Suppressor macrophage treated with lipopolysaccharide for 1 hour (primary cell): Measurements from ENCODE around the gene SETMAR.
"Not testable (repeated sequence)": the region's sequence is repeated elsewhere in the genome, so short reads cannot be mapped to it uniquely, and the experiment has no call there.

Experiments used
- DNase-seq, 3 donors: peaks; one replicate each; pipeline ENCODE4 v3.0.0-alpha.2; 2020 to 2022

The SETMAR gene

GRCh38 chr3:4314688-4315087 lies 11.5 kb downstream of the SETMAR start:
- peak in 2 of 3 donors; percentile 17 to 38 for DNase-seq

- DNase-seq, result peak; percentile 40 to 67 (median 65)
Observed at GRCh38 chr3:4320096-4320911, 17.1 kb downstream of the SETMAR start.

DNA sequence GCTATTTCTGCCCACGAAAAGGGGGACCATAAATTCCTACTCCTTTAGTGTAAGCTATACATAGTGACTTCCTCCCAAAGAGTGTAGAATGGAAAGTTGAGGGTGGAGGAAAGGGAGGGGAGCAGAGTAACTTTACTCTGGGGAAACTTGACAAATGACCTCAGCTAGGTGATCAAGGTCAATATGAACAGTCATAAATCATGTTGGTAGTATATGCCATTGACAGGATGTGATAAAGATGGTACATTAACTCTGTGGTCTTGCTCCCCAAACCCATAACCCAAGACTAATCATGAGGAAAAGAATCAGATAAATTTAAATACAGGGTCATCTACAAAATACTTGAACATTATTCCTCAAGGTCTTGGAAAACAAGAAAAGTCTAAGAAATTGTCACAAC lies 18.6 kb downstream of the SETMAR start:
- DNase-seq, result no peak

DNA sequence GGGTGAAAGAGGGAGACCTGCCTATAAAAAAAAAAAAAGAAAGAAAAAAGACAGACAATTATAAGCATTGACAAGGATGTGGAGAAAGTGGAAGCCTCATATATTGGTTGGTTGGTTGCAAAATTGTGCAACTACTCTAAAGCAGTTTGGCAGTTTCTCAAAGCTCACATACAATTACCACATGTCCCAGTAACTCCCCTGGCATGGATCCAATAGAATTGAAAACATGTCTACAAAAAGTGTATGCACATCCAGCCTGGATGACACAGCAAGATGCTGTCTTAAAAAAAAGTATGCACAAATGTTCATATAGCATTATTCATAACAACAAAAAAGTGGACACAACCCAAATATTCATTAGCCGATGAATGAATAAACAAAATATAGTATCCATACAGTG lies 19.5 kb downstream of the SETMAR start:
- DNase-seq, result peak; percentile 59 to 70 (median 61)

GRCh38 chr3:4323246-4324027 lies 20.3 kb downstream of the SETMAR start:
- DNase-seq, result no peak

- no peak for DNase-seq
Observed at GRCh38 chr3:4326868-4327267, 23.7 kb downstream of the SETMAR start.

- DNase-seq, result not testable (repeated sequence)
Observed at GRCh38 chr3:4329806-4330205, 26.6 kb downstream of the SETMAR start.

- no peak for DNase-seq
Observed at GRCh38 chr3:4332111-4332510, 28.9 kb downstream of the SETMAR start.

DNA sequence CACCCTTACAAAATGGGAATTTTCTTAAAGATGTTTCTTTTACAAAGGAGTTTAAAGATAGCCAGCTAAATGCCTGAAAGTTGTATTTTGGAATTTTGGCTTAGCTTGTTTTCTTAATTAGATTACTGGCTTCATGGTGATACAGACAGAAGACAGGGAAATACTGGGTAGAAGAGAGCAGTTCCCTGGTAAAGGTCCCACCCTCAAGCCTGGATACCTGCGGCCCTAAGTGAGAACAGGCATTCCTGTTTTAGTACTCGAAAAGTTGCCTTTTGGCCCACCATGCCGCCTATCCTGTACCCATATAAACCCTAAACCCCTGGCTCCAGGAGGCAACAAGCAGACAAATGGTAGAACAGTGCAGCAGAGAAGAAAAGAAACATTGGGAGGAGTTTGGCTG lies 29.4 kb downstream of the SETMAR start:
- DNase-seq, result no peak

- no peak for DNase-seq
Observed at GRCh38 chr3:4332991-4333390, 29.8 kb downstream of the SETMAR start.

- DNase-seq, result no peak
Observed at GRCh38 chr3:4334548-4334947, 31.4 kb downstream of the SETMAR start.

DNA sequence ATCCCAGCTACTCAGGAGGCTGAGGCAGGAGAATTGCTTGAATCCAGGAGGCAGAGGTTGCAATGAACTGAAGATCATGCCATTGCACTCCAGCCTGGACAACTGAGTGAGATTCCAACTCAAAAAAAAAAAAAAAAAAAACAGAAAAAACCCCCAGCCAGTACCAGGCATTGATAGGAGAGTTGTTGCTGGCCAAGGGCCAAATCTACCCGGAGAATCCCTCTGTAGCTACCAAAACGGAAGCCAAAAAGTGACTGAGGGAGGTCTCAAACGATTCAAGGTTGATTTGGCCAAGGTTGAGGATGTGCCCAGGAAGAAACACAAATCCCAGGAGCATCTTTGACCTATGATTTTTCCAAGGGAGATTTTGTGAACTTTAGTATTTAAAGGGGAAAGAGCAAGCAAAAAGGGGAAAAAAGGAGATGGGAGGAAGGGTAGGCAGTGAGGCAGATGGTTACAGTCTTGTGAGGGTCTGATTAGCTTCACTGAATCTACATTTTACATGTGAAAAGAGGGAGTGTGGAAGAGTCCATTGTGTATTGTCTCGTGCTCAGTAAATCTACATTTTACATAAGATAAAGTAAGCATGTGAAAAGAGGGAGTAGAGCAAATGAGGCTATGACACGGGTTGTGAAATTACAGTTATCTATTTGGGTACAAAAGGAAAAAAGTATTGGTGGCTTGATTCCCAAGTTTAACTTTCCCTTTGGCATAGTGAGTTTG lies 32.8 kb downstream of the SETMAR start:
- no peak for DNase-seq

DNA sequence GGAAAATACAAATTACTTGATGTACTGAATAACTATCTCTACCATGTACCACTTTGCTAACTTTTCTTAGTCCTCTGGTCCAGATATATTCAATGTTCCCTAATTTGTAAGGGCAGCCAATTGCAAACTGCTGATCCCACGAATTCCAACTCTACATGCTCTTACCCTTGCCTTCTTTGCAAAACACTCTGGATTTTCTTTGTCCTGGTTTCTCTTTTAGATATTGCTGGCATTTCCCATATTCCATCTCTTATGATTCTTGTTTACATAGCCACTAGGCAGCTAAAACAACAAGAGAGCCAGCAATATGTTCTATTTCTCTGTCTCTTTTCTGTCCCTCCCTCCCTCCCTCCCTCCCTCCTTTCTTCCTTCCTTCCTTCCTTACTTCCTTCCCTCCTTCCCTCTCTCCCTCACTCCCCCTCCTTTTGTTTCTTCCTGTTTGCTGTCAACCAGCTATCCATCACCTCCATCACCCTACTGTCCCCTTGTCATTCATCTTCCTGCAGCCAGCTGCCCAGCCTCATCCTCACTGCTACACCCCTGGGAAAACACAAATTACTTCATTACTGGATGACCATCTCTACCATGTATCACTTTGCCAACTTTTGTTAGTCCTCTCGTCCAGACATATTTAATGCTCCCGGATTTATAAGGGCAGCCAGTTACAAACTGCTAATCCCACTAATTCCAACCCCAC lies 33.8 kb downstream of the SETMAR start:
- DNase-seq, result no peak

DNA sequence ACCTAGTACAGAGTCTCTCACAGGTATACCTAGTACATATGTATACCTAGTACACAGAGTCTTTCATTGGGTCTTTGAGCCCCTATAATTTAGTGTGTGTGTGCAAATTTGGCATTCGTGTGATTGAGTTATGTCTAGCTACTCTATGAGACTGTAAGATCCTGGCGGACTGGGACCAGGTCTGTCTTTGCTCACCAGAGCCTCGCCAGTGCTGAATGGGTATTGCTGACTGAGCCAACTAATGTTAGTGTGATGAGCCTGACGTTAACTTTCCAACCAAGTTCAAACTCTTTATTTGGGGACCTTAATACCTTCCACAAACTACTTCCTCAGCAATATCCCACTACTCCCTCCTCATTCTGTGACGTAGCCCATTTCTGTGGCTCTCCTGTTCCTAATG lies 35.6 kb downstream of the SETMAR start:
- DNase-seq, result no peak

DNA sequence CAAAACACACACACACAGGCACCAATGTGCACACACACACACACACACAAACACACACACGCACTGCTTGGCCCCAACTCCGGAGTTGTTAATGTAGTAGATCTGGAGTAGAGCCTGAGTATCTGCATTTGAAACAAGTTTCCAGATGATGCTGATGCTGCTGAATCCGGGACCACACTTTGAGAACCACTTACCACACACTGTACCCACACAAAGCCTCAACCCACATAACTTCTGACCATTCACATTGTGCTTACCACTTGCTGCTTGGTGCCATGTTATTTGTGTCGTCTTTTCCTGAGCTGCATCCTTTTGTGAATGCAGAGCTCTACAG lies 36.9 kb downstream of the SETMAR start:
- DNase-seq, result no peak

- peak in 2 of 3 donors; percentile 24 to 33 for DNase-seq
Observed at GRCh38 chr3:4340411-4341335, 37.5 kb downstream of the SETMAR start.

DNA sequence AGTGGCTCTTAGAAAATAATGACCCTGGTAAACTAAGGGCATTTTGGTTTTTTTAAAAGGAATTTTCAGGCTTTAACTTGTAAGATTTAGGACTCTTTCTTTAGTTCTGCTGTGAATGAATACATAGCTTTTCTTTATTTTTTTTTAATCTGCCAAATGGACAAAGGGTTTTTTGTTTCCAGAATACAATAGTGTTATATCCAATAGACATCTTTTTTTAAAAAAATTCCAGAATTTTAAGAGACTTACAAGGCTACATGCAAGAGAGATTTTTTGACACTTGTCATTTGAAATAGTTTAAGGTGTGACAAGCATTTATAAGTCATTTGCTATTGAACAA lies 38.1 kb downstream of the SETMAR start:
- no peak for DNase-seq

DNA sequence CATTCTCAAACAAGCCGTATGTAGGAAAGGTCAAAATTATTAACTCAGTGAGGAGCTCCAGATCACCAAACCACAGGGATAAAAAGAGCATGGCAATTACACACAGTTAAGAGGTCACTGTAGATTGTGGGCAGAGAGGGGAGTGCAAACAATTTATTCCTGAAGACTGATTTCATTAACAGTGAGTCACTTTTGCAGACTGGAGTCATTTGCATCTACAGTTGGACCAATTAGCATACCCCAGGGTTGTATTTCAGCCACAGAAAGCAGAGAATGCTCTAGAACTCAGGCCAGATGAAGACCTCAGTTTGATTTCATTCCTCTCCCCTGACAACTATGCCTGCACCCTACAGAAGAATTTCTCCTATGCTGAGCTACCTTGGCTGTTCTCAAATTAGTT lies 40.1 kb downstream of the SETMAR start:
- peak in 1 of 3 donors; percentile 23 for DNase-seq

GRCh38 chr3:4350789-4351163 lies 47.6 kb downstream of the SETMAR start:
- DNase-seq, result peak; percentile 80 to 86 (median 82)

DNA sequence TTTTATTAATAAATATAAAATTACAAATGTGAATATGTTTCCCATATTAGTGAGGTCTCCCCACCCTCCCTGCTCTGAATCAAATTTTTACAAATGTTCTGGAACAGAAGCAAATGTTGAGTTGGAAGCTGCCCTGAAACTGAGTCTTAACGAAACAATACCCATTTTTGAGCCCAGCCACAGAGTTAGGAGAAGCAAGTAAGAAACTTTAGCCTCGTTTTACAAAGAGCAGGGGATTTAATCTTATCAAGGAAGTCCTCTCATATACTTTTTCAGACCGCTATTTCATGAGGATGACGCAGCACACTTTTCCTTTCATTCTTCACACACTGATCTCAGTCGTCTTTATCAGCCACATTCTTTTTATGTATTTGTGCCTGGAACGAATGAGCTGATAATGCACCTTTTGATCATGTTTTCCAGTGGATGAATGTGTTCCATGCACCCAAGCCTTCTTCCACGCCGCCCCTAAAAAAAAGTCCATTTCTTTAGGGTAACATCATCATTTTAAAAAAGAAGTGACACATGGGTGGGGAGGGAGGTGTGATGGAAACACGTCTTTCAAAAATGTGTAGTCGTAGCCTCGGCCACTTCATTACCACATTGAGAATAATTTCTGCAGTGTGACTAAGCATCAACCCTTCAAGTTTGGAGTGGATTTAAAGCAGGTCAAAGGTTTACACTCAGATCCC lies 48.1 kb downstream of the SETMAR start:
- peak; percentile 51 to 69 (median 62) for DNase-seq

- DNase-seq, result no peak
Observed at GRCh38 chr3:4351872-4352271, 48.7 kb downstream of the SETMAR start.
